Kasumi-1 (cell line): ENCODE data around the gene GDF15.
A peak's percentile ranks its signal among the peaks of the same experiment; 100 is the strongest.
"Not testable (repeated sequence)": the region's sequence is repeated elsewhere in the genome, so short reads cannot be mapped to it uniquely, and the experiment has no call there.

ENCODE experiments used
- DNase-seq, 2 experiments: peaks; one replicate each; lab custom pipeline; 2025; lab: John Stamatoyannopoulos, UW

The GDF15 gene

GRCh38 chr19:18391509-18392075 is 5.6 kb downstream of the GDF15 start:
- DNase-seq: no peak

- peak; percentile 34 to 35 for DNase-seq
Observed at GRCh38 chr19:18392417-18392816, 6.5 kb downstream of the GDF15 start.

- DNase-seq: peak in 1 of 2 experiments; percentile 17
Observed at GRCh38 chr19:18392926-18393325, 7.0 kb downstream of the GDF15 start.

GRCh38 chr19:18393836-18394235 is 7.9 kb downstream of the GDF15 start:
- no peak for DNase-seq

- DNase-seq: no peak
Observed at GRCh38 chr19:18396471-18397241, 10.7 kb downstream of the GDF15 start.

GRCh38 chr19:18397242-18398202 is 11.6 kb downstream of the GDF15 start, which contains the start of gene LRRC25:
Gene LRRC25, minus strand, starts transcription at chr19:18397622. Its CDS starts 659 bp downstream, at chr19:18396963.
- peak; percentile 82 to 88 for DNase-seq

GRCh38 chr19:18399008-18399407 is 13.1 kb downstream of the GDF15 start:
- DNase-seq: no peak

- DNase-seq: peak; percentile 99
Observed at GRCh38 chr19:18401580-18402112, 15.7 kb downstream of the GDF15 start.

GRCh38 chr19:18402455-18403248 is 16.7 kb downstream of the GDF15 start:
- DNase-seq: not testable (repeated sequence)

GRCh38 chr19:18405754-18406153 is 19.8 kb downstream of the GDF15 start:
- DNase-seq: not testable (repeated sequence)

- no peak for DNase-seq
Observed at GRCh38 chr19:18406749-18407148, 20.8 kb downstream of the GDF15 start.

- peak; percentile 46 to 63 for DNase-seq
Observed at GRCh38 chr19:18408053-18408476, 22.1 kb downstream of the GDF15 start.

GRCh38 chr19:18412610-18413239 is 26.8 kb downstream of the GDF15 start:
- DNase-seq: no peak

GRCh38 chr19:18414504-18415177 is 28.7 kb downstream of the GDF15 start:
- DNase-seq: peak; percentile 23 to 42

GRCh38 chr19:18415178-18415867 is 29.4 kb downstream of the GDF15 start:
- DNase-seq: peak; percentile 96 to 98

- peak; percentile 91 to 92 for DNase-seq
Observed at GRCh38 chr19:18416778-18417249, 30.9 kb downstream of the GDF15 start.

GRCh38 chr19:18417250-18418028 is 31.5 kb downstream of the GDF15 start:
- peak; percentile 79 to 84 for DNase-seq

GRCh38 chr19:18418029-18418482 is 32.1 kb downstream of the GDF15 start:
- no peak for DNase-seq
